ENCODE data around the gene GUCA1A.

DNA sequence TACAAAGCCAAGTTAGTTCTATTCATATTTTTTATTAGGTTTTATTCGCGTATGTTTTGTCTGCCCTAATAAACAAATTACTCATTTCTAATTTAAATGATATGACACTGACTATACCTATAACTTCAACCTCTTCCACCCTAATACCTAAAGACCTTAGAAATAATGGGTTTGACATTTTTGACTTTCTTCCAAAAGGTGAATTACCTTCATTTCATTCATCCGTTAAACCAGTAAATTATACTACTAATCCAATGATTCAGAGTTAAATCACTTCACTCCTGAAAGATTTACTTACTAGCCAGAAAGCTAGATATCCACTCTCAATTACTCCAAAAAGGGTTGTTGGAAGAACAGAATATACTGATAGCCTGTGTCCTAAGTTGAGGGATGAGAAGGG lies 39.3 kb downstream of the GUCA1A start:
- TF ChIP-seq YY1 (IDR thresholded peaks at IDR 0.05; ENCODE audit: insufficient read depth, insufficient read length) (no peak), ZNF274 (IDR thresholded peaks at IDR 0.05; ENCODE audit: low read depth, low read length) (no peak)

All from NT2/D1 (cell line).